Keratinocyte (primary cell): ENCODE measurements around the gene IGFBP7. TPM values are rescaled to one million over a fixed set of nuclear protein-coding genes. Genes with fewer than 3 reads are reported as not detected.

Experiments
- DNase-seq: peaks from one replicate; pipeline ENCODE4 v3.0.0-alpha.2; 2011; ENCODE audit warnings: low read depth, missing footprints, low spot score
- FAIRE-seq: peaks from 2 replicates; lab custom pipeline; 2011; peaks lifted over from hg19 to GRCh38; lab: Jason Lieb, UNC
- H2AFZ ChIP-seq: 2 replicates; pipeline ENCODE4 v1.6.0; 2012; ENCODE audit warnings: low read length, control low read depth, inconsistent platforms; ENCODE audit not compliant: control insufficient read depth
- H3K27ac ChIP-seq: 2 replicates; pipeline ENCODE4 v1.5.1; 2011; ENCODE audit warnings: low read length; ENCODE audit not compliant: control insufficient read depth, insufficient read depth
- H3K27me3 ChIP-seq: 3 replicates; pipeline ENCODE4 v1.6.0; 2011; ENCODE audit warnings: low read length; ENCODE audit not compliant: control insufficient read depth, insufficient read depth; ENCODE audit errors: extremely low read depth
- H3K36me3 ChIP-seq, 2 experiments: 2 replicates in 1 of 2; 3 replicates in 1 of 2; pipeline ENCODE4 v1.5.1; 2011; ENCODE audit warnings: low read length in 2 of 2, mild to moderate bottlenecking in 1 of 2; ENCODE audit not compliant: control insufficient read depth in 2 of 2, insufficient read depth in 2 of 2; ENCODE audit errors: extremely low read depth in 1 of 2
- H3K4me1 ChIP-seq: 3 replicates; pipeline ENCODE4 v1.5.1; 2011; ENCODE audit warnings: low read length; ENCODE audit not compliant: control insufficient read depth, insufficient read depth; ENCODE audit errors: extremely low read depth
- H3K4me2 ChIP-seq: 3 replicates; pipeline ENCODE4 v1.6.0; 2011; ENCODE audit warnings: low read depth, low read length; ENCODE audit not compliant: control insufficient read depth, insufficient read depth; ENCODE audit errors: extremely low read depth
- H3K4me3 ChIP-seq, 3 experiments: fragments of 200-600 bp in 1 of 3; sonication (generic) in 1 of 3; 2 replicates in 2 of 3; 3 replicates in 1 of 3; pipeline ENCODE4 v1.5.1; 2011 to 2016; ENCODE audit warnings: low read length in 3 of 3, mild to moderate bottlenecking in 3 of 3, control low read depth in 2 of 3, inconsistent platforms in 1 of 3, low read depth in 1 of 3, mixed read lengths in 1 of 3, mixed run types in 1 of 3, moderate library complexity in 1 of 3; ENCODE audit not compliant: control insufficient read depth in 2 of 3, insufficient read depth in 2 of 3; ENCODE audit errors: extremely low read depth in 1 of 3
- H3K79me2 ChIP-seq: 2 replicates; pipeline ENCODE4 v1.6.0; 2012; ENCODE audit warnings: low read length; ENCODE audit not compliant: control insufficient read depth, insufficient read depth
- H3K9ac ChIP-seq: 3 replicates; pipeline ENCODE4 v1.6.0; 2011; ENCODE audit warnings: low read length; ENCODE audit not compliant: control insufficient read depth, insufficient read depth; ENCODE audit errors: extremely low read depth
- H3K9me1 ChIP-seq: 3 replicates; pipeline ENCODE4 v1.6.0; 2011; ENCODE audit warnings: low read length; ENCODE audit not compliant: control insufficient read depth, insufficient read depth; ENCODE audit errors: extremely low read depth
- H3K9me3 ChIP-seq: 2 replicates; pipeline ENCODE4 v1.5.1; 2012; ENCODE audit warnings: low read depth, low read length; ENCODE audit not compliant: control insufficient read depth
- H4K20me1 ChIP-seq: 3 replicates; pipeline ENCODE4 v1.6.0; 2011; ENCODE audit warnings: low read length; ENCODE audit not compliant: control insufficient read depth, insufficient read depth; ENCODE audit errors: extremely low read depth
- EZH2 ChIP-seq: IDR thresholded peaks from one replicate; pipeline ENCODE4 v1.6.1; 2012; ENCODE audit warnings: inconsistent platforms, mild to moderate bottlenecking, low read length, moderate library complexity
- dilution Hi-C: fragments of 300-500 bp; cut with MboI; formaldehyde crosslinking; loops from one replicate; pipeline ENCODE4 v1.7.0; 2020; ENCODE audit warnings: low sequenced_read_pairs; ENCODE audit not compliant: extremely low pct_ligation_motif_present
- polyA plus RNA-seq, 5 experiments: library from polyadenylated mRNA; depleted of rRNA in 3 of 5; stranded (reverse) in 3 of 5; stranded (forward) in 1 of 5; unstranded in 1 of 5; fragments of >200 nt; gene quantifications; 1 replicate in 1 of 5; 2 replicates in 3 of 5; 3 replicates in 1 of 5; pipeline versions ENCODE4 v1.2.1 to v1.2.3, GENCODE V29; 2011 to 2012; ENCODE audit warnings: missing spikeins in 2 of 5, low read depth in 1 of 5, low replicate concordance in 1 of 5
- TF ChIP-seq, protein P1 (sequence below), 3 experiments: IDR thresholded peaks in 1 of 3; conservative IDR thresholded peaks in 1 of 3; optimal IDR thresholded peaks in 1 of 3; 2 replicates in 2 of 3; 3 replicates in 1 of 3; pipeline versions ENCODE3 to v1.5.1; 2011; ENCODE audit warnings: low read length in 3 of 3, mild to moderate bottlenecking in 3 of 3, moderate library complexity in 2 of 3, control low read depth in 1 of 3, inconsistent platforms in 1 of 3; ENCODE audit not compliant: insufficient read depth in 2 of 3; ENCODE audit errors: extremely low read depth in 1 of 3

Gene IGFBP7
- polyA plus RNA-seq, 1 donor (not counting 4 experiments of a cell fraction or from before 2014, with no cell fraction given), result 413 TPM

DNA sequence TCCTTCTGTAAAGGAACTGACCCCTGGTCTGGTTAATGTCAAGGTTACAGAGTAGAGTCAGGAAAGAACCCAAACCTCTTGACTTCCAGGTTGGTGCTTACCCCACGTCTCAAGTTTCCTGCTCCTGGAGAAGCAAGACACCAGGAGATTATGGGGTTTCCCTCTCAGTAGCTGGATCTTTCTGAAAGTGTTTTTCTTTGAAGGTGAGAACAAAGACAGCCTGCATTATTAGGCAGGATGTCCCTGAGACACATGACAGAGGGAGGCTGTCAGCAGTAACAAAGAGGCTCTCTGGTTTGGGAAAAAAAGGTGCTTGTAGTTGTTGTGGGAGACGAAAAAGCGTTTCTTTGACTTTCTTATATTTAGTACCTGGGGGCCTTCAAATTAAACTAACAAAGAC lies 44.7 kb upstream of the IGFBP7 start:
- no peak overlapping the region for H3K9ac ChIP-seq

DNA sequence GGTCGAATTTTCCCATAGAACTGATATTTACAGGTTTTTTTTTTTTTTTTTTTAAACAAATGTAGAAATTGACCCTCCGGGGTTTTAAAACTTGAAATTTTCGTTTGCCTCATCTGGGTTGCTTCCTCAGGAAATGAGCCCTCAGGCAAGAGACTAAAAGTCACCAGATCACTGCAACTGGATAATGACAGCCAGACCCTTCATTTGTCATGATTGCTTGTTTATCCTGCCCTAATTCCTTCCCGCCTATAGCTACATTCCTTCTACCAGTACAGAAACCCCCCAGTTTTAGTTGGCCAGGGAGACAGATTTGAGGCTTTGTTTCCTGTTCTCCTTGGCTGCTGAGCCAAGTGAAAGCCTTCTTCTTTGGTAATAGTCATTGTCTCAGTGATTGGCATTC lies 44.0 kb upstream of the IGFBP7 start:
- H3K36me3 ChIP-seq, result no peaks in the 10 kb centered on the region
- H3K27me3 ChIP-seq, result no peaks in the 10 kb centered on the region
- no peaks in the 10 kb centered on the region for H3K79me2 ChIP-seq
- H2AFZ ChIP-seq, result no peak overlapping the region
- no peaks in the 10 kb centered on the region for H3K9me3 ChIP-seq
- H3K27ac ChIP-seq, result no peak overlapping the region
- no peak overlapping the region for H3K9ac ChIP-seq
- no peaks in the 10 kb centered on the region for H3K9me1 ChIP-seq
- H4K20me1 ChIP-seq, result no peaks in the 10 kb centered on the region
- dilution Hi-C loops, result no loop called here
- TF ChIP-seq, protein P1, sequence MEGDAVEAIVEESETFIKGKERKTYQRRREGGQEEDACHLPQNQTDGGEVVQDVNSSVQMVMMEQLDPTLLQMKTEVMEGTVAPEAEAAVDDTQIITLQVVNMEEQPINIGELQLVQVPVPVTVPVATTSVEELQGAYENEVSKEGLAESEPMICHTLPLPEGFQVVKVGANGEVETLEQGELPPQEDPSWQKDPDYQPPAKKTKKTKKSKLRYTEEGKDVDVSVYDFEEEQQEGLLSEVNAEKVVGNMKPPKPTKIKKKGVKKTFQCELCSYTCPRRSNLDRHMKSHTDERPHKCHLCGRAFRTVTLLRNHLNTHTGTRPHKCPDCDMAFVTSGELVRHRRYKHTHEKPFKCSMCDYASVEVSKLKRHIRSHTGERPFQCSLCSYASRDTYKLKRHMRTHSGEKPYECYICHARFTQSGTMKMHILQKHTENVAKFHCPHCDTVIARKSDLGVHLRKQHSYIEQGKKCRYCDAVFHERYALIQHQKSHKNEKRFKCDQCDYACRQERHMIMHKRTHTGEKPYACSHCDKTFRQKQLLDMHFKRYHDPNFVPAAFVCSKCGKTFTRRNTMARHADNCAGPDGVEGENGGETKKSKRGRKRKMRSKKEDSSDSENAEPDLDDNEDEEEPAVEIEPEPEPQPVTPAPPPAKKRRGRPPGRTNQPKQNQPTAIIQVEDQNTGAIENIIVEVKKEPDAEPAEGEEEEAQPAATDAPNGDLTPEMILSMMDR (optimal IDR thresholded peaks at IDR 0.05 in 1 of 3, IDR thresholded peaks at IDR 0.05 in 1 of 3, conservative IDR thresholded peaks at IDR 0.05 in 1 of 3; ENCODE audit: extremely low read depth in 1 of 3, insufficient read depth in 2 of 3, low read length in 3 of 3), result no peak
- no peak for TF ChIP-seq EZH2
- peaks cover 9% of the 10 kb centered on the region for H3K4me1 ChIP-seq
- H3K4me3 ChIP-seq, result no peak overlapping the region
- DNase-seq (no peak), FAIRE-seq (no peak)
- H3K4me2 ChIP-seq, result no peak overlapping the region

More for the DNA sequence above, 44.7 kb upstream of the IGFBP7 start:
- FAIRE-seq (no peak), DNase-seq (no peak)
- dilution Hi-C loops, result no loop called here
- Histone ChIP-seq H3K9me1 (no peaks in the 10 kb centered on the region), H3K4me3 (no peak overlapping the region), H3K27me3 (no peaks in the 10 kb centered on the region), H3K36me3 (no peaks in the 10 kb centered on the region), H3K4me2 (no peak overlapping the region), H3K79me2 (no peaks in the 10 kb centered on the region), H3K27ac (no peak overlapping the region), H2AFZ (no peak overlapping the region), H3K4me1 (peaks cover 5% of the 10 kb centered on the region), H3K9me3 (no peaks in the 10 kb centered on the region), H4K20me1 (no peaks in the 10 kb centered on the region)
- no peak for TF ChIP-seq EZH2
- TF ChIP-seq, protein P1 (optimal IDR thresholded peaks at IDR 0.05 in 1 of 3, IDR thresholded peaks at IDR 0.05 in 1 of 3, conservative IDR thresholded peaks at IDR 0.05 in 1 of 3; ENCODE audit: extremely low read depth in 1 of 3, insufficient read depth in 2 of 3, low read length in 3 of 3), result no peak
